ENCODE data around the gene MPST. TPM values are rescaled to one million over a fixed set of nuclear protein-coding genes. Genes with fewer than 3 reads are reported as not detected.
A peak's percentile ranks its signal among the peaks of the same experiment; 100 is the strongest.

The MPST gene
- 1 to 10 TPM; 8.5 to 9.1 TPM for total RNA-seq

DNA sequence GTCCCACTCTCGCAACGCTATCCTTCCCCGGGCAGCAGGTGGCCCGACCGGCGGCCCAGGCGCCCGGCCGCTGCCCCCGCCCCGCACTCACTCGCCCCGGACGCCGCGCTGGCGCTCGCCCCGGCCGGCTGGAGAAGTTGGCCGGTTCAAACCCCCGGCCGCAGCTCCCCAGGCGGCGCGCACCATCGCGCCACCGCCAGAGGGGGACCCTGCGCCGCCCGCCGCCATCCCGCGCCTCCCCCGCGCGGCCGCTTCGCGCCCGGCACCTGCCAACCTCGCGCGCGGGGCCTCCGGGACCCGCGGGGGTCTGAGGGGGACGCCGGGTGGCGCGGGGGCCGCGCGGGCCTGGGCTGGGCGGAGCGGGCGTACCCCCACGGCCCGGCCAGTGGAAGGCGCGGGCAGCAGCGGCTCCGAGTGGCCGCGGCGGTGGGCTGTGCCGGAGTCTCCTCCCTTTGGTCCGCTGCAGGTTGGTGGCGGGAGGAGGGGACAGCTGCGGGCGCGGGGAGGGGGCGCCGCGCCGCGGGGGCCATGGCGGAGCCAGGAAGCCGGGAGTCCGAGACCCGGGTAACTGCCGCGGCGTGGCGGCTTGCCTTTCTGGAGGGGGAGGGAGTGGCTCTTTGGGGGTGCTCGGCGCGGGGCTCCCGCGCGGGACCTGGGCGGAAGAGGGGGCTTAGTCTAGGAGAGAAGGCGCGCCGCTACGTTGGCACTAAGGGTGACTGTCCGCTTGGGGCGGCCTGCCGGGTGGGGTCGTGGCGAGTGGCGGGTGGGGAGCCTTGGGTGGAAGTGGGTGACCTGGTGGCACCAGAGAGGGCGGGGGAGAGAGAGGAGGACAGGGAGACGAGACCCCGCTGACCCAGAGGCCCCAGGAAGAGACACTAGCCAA lies at the start of gene MPST, which contains the start of gene TST:
MPST (plus strand) TSS at position 434 of the 883 bp plus-strand sequence; CDS start at position 529, 95 bp downstream.
TST (minus strand) TSS at position 139 of the 883 bp plus-strand sequence. CDS start 715 bp downstream, outside the sequence.
- Mint-ChIP-seq H3K4me3 (peak within 1 kb of the TSS; percentile 81), H3K27me3 (peaks cover 21% of the 10 kb centered on the region), H3K36me3 (ENCODE audit: low read depth) (no peaks in the 10 kb centered on the region), H3K4me1 (ENCODE audit: low read depth) (peaks cover 6% of the 10 kb centered on the region), H3K9me3 (no peaks in the 10 kb centered on the region), H3K27ac (peak within 1 kb of the TSS; percentile 69)
- POLR2A ChIA-PET, result interaction anchor here (0.8 to 2.0 kb wide), 5 partner anchors 13 to 243 kb away, joined by 3 to 6 read pairs (median 3); partner anchors contain the start of gene IFT27
- intact Hi-C loops (cut with micrococcal nuclease), result no loop called here
- CTCF ChIA-PET, result interaction anchor here (0.9 to 3.0 kb wide), 14 partner anchors 8 to 243 kb away, joined by 3 to 10 read pairs (median 4); partner anchors contain the start of gene IFT27
- TF ChIP-seq, protein P1, sequence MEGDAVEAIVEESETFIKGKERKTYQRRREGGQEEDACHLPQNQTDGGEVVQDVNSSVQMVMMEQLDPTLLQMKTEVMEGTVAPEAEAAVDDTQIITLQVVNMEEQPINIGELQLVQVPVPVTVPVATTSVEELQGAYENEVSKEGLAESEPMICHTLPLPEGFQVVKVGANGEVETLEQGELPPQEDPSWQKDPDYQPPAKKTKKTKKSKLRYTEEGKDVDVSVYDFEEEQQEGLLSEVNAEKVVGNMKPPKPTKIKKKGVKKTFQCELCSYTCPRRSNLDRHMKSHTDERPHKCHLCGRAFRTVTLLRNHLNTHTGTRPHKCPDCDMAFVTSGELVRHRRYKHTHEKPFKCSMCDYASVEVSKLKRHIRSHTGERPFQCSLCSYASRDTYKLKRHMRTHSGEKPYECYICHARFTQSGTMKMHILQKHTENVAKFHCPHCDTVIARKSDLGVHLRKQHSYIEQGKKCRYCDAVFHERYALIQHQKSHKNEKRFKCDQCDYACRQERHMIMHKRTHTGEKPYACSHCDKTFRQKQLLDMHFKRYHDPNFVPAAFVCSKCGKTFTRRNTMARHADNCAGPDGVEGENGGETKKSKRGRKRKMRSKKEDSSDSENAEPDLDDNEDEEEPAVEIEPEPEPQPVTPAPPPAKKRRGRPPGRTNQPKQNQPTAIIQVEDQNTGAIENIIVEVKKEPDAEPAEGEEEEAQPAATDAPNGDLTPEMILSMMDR (IDR thresholded peaks at IDR 0.05), result peak; percentile 6
- ATAC-seq (peak; percentile 73), DNase-seq (peak; percentile 31)

DNA sequence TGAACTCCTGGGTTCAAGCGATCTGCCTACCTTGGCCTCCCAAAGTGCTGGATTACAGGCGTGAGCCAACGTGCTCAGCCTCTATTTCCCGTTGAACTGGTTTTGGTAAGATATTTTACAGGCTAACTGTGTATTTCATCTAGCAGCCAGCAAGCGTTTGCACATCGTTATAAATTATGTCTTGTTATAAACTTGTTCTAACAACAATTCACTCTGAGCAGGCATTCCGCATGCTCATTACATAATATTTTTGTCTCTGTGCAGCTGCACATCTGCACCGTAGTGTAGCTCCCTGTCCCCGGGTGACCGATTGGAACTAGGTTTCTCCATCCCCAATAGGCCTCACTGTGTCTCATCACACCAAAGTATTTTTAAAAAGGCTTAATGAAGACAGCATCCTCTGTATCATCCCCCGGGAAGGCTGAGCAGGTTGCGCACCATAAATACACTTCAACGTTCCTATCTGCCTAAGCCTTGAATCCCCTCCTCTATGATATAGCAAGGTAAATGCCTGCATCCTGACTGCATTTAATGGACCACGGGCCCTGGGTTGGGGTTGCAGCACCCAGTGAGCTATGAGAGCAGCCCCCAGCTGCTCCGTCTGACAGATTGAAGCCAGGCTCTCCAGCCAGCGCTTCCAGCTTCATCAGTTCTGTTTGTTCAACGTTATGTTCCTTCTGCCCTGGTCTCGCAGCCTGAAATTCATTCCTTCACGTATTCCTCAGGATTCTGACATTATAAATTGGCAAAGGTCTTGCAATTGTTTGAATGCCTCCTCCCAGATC lies 48.0 kb upstream of the MPST start:
- H3K36me3 Mint-ChIP-seq (ENCODE audit: low read depth), result no peaks in the 10 kb centered on the region
- ChIA-PET POLR2A (no interaction called here), CTCF (interaction anchor here (0.6 to 2.7 kb wide), 3 partner anchors 115 to 215 kb away, joined by 3 to 7 read pairs (median 3); no protein-coding TSS in a partner anchor)
- H3K4me1 Mint-ChIP-seq (ENCODE audit: low read depth), result no peaks in the 10 kb centered on the region
- DNase-seq, result no peak
- no peaks in the 10 kb centered on the region for H3K27me3 Mint-ChIP-seq
- no peak for ATAC-seq
- H3K4me3 Mint-ChIP-seq, result no peak overlapping the region
- TF ChIP-seq, protein P1 (IDR thresholded peaks at IDR 0.05), result no peak
- H3K9me3 Mint-ChIP-seq, result no peaks in the 10 kb centered on the region
- H3K27ac Mint-ChIP-seq, result no peak overlapping the region
- intact Hi-C loops (cut with micrococcal nuclease), result no loop called here

DNA sequence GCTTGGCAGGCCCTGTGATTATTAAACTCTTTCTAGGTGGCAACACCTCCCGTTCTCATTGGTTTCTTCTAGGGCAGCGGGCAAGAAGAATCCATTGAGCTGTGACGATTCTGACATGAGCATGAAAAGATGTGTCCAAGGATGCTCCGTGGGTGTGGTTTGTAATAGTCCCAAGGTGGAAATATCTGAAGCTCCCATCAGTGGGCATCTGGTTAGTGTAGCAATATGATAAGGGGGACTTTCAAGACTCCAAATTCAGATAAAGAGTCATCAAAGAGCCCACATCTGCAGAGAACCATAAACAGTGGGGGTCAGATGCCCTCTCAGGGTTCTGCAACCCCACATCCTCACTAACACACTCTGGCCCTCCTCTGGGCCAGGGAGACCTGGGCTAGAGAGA lies 42.9 kb upstream of the MPST start:
- Mint-ChIP-seq H3K4me1 (ENCODE audit: low read depth) (peaks cover 8% of the 10 kb centered on the region), H3K9me3 (no peaks in the 10 kb centered on the region), H3K4me3 (no peak overlapping the region), H3K27me3 (no peaks in the 10 kb centered on the region), H3K36me3 (ENCODE audit: low read depth) (no peaks in the 10 kb centered on the region), H3K27ac (no peak overlapping the region)
- POLR2A ChIA-PET, result interaction anchor here (1.0 to 1.4 kb wide), 2 partner anchors 8 to 199 kb away, joined by 3 to 4 read pairs; no protein-coding TSS in a partner anchor
- DNase-seq (no peak), ATAC-seq (no peak)
- CTCF ChIA-PET, result interaction anchor here (1.0 to 5.5 kb wide), 29 partner anchors 10 to 447 kb away, joined by 3 to 64 read pairs (median 8); partner anchors contain the start of genes EIF3D, IFT27, MPST and TST
- TF ChIP-seq, protein P1 (IDR thresholded peaks at IDR 0.05), result no peak
- intact Hi-C loops (cut with micrococcal nuclease), result loop anchor here (5.0 kb wide), 2 partner anchors 119 to 194 kb away; no protein-coding TSS in a partner anchor

DNA sequence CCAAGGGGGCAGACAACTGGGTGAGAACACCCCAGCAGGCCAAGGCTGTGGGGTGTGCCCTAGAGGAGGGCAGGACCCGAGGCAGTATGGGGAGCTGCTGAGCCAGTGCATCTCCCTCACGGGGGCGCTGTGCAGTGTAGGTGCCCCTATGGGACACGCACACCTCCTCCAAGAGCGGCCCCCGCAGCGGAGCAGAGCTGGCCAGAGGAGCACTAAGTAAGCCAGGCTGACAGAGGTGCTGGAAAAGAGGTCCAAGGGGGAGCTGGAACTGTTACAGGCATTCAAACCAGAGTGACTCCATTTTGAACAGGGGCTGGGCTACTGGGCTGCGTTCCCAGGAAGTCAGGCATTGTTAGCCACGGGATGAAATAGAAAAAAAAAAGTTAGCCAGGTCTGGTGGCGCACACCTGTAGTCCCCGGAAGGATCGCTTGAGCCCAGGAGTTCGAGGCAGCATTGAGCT lies 42.1 kb upstream of the MPST start:
- POLR2A ChIA-PET, result interaction anchor here (0.8 to 1.4 kb wide), 6 partner anchors 9 to 200 kb away, joined by 3 to 4 read pairs (median 3); no protein-coding TSS in a partner anchor
- no peaks in the 10 kb centered on the region for H3K36me3 Mint-ChIP-seq (ENCODE audit: low read depth)
- H3K27ac Mint-ChIP-seq, result peak overlapping the region; percentile 91
- CTCF ChIA-PET, result interaction anchor here (0.6 to 5.5 kb wide), 52 partner anchors 9 to 448 kb away, joined by 3 to 64 read pairs (median 4); partner anchors contain the start of genes EIF3D, IFT27, MPST and NCF4
- peak; percentile 96 for ATAC-seq
- H3K4me3 Mint-ChIP-seq, result peak overlapping the region; percentile 77
- intact Hi-C loops (cut with micrococcal nuclease), result loop anchor here (5.0 kb wide), 2 partner anchors 120 to 195 kb away; no protein-coding TSS in a partner anchor
- peaks cover 8% of the 10 kb centered on the region for H3K4me1 Mint-ChIP-seq (ENCODE audit: low read depth)
- H3K9me3 Mint-ChIP-seq, result no peaks in the 10 kb centered on the region
- TF ChIP-seq, protein P1 (IDR thresholded peaks at IDR 0.05), result peak; percentile 54
- DNase-seq, result peak; percentile 93
- no peaks in the 10 kb centered on the region for H3K27me3 Mint-ChIP-seq

All from activated CD8-positive, alpha-beta T cell treated with anti-CD3 and anti-CD28 coated beads for 36 hours (primary cell).